Astrocyte of the cerebellum (primary cell): Measurements from ENCODE around the gene SNRNP70.

Source experiments
- DNase-seq: peaks from one replicate; pipeline ENCODE4 v3.0.0-alpha.2; 2011; ENCODE audit warnings: low read depth
- H3K4me3 ChIP-seq: 2 replicates; pipeline ENCODE4 v1.5.1; 2011; ENCODE audit warnings: mild to moderate bottlenecking, low read depth, low read length, moderate library complexity
- CTCF ChIP-seq: IDR thresholded peaks from 2 replicates; pipeline ENCODE4 v1.5.1; 2012; ENCODE audit warnings: low read length, low read depth, moderate library complexity, mild to moderate bottlenecking; ENCODE audit errors: missing control alignments
- in situ Hi-C: cut with HindIII; loops from 2 replicates; pipeline ENCODE4 v1.10.0; 2017; ENCODE audit warnings: low sequenced_read_pairs

The SNRNP70 gene

GRCh38 chr19:49084206-49085019 is 838 bp upstream of the SNRNP70 start:
- no peak for DNase-seq
- H3K4me3 ChIP-seq: peak overlapping the region; percentile 99
- no peak for TF ChIP-seq CTCF
- in situ Hi-C loops: no loop called here

- no peak for DNase-seq
- in situ Hi-C loops: no loop called here
- H3K4me3 ChIP-seq: peak overlapping the region; percentile 99
- no peak for TF ChIP-seq CTCF
These were observed 599 bp downstream of the SNRNP70 start for GRCh38 chr19:49085868-49086232.

- no peak for TF ChIP-seq CTCF
- H3K4me3 ChIP-seq: peak overlapping the region; percentile 99
- in situ Hi-C loops: no loop called here
- DNase-seq: no peak
These were observed 1.0 kb downstream of the SNRNP70 start for GRCh38 chr19:49086296-49086695.

- no peak for DNase-seq
- in situ Hi-C loops: no loop called here
These were observed 6.3 kb downstream of the SNRNP70 start for GRCh38 chr19:49091391-49092038.

GRCh38 chr19:49092686-49093085 is 7.4 kb downstream of the SNRNP70 start:
- in situ Hi-C loops: no loop called here
- no peak for TF ChIP-seq CTCF
- DNase-seq: no peak
- no peak overlapping the region for H3K4me3 ChIP-seq

More at GRCh38 chr19:49091391-49092038, 6.3 kb downstream of the SNRNP70 start:
- H3K4me3 ChIP-seq: no peak overlapping the region
- TF ChIP-seq CTCF: no peak

- H3K4me3 ChIP-seq: no peak overlapping the region
- DNase-seq: no peak
- in situ Hi-C loops: no loop called here
- no peak for TF ChIP-seq CTCF
These were observed 9.5 kb downstream of the SNRNP70 start for GRCh38 chr19:49094505-49095482.
